ENCODE measurements around the gene ARMC12.

GRCh38 chr6:35757456-35758123 lies 20.8 kb downstream of the ARMC12 start:
- TF ChIP-seq CTCF (IDR thresholded peaks at IDR 0.05) (peak in 5 of 12 donors; percentile 7 to 43 (median 33)), POLR2A (IDR thresholded peaks at IDR 0.05) (no peak)

All from heart left ventricle (tissue), 13 donors.